ENCODE results near the gene CARNS1.
A peak's percentile ranks its signal among the peaks of the same experiment; 100 is the strongest.

The CARNS1 gene

DNA sequence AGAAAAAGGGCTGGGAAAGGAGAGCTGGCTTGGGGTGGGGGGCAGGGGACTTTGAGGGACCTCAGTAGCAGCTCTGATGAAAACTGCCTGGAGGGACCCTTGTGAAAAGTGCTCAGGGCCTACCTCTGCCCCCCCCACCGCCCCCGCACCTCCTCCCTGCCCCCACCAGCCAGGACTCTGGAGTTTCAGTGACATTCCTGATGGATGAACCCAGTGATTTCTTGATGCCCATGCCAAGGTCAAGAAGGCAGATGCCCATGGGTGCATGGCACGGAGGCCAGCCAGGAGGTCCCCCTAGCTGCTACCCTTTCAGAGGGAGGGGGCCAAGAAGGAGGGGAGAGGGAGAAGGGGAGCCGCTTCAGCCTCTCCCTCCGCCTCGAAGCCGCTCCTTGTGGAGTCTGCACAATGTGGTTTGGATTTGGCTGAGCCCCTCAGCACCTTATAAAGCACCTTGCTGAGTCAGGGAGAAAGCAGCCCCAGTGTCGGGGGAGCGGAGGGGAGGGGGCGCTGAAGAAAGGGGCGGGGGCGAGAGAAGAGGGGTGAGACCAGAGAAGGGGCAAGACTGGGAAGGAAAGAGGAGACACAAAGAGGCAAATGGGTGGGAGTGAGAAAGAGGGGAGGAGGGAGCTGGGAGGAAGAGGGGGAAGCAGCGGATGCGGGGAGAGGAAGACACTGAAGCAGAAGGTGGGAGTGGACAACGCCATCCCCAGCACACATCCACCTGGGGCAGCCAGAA, 40.0 kb upstream of the CARNS1 start:
- DNase-seq: no peak

DNA sequence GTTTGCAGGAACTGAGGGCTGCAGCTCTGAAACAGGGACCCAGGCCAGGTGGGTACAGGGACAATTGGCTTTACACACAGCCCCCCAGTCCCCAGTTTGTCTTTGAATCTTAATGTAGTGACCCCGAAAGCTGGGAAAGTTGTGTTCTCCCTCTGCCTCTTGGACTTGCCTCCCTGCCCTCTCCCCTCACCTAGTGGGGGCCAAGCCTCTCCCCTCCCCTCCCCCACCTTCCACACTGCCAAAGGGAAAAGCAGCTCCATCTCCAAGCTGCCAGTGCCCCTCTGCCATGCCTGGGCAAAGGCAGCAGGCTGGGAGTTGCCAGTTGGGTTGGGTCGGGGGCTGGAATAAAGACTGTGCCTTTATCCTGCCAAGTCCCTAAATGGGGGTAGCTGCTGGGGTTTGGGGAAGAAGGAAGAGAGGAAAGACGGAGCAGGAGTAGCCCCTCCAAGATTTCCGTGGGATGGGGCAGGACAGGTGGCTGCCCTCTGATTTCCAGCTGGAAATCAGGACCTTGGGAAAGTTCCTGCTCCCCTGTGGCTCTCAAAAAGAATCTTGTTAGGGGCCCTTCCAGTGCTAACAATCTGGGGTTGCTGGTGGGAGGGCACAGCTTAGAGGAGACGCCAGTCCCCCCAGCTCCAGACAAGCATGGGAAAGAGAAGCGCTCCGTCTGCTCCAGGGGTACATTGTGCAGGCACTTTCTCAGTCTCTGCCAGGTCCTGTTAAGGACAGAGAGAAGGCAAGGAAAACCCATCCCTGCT, 39.2 kb upstream of the CARNS1 start:
- DNase-seq: no peak

DNA sequence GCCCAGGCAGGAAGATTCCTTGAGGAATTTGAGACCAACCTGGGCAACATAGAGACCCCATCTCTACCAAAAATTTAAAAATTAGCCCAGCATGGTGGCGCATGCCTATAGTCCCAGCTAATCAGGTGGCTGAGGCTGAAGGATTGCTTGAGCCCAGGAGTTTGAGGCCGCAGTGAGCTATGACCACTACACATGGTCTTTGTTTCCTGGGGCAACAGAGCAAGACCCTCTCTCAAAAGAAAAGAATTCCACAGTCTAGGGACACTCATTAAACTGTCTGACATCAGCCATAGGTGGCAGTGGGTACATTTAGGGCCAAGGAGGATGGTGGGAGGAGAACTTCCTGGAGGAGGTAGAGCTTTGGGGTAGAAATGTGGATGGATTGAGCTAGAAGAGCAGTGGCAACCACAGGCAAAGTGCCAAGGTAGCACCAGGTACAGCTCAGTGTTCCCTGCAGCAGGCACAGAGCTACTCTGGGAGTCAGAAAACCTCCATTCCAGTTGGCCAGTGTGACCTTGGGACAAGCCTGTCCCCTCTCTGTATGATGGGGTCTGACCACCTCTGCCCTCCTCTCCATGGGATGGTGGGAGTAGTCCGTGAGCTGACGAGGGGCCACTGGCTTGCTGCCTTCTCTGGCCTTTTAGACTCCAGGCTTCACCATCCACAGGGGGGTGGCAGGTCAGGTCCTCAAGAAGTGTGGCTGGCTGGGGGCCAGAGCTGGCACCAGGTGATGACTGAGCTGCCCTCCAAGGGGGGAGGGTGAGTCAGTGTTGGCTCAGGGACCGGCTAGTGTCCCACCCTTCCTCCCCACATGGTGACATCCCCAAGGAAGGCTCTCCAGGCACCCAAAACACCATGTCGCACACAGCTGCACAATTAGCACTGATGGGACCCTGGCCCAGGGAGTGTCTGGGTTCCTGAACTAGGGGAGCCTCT, 38.3 kb upstream of the CARNS1 start:
- no peak for DNase-seq

DNA sequence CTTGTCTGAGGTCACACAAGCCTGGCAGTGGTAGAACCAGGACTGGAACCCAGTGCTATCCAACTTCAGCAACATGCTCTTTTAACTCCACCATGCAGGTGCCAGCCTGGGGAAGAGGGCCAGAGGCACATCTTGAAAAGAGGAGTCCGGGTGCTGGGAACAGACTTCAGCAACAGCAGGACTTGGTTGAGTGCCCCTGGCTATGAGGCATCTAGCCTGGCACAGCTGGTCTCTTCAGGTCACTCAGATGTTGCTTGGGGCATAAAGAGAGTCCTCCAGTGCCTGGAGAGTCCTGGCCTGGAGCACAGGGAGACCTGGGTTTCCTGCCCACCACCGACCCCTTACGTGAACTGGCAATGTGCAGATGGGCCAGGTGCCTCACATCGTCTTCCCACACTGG, 36.9 kb upstream of the CARNS1 start:
- no peak for DNase-seq

DNA sequence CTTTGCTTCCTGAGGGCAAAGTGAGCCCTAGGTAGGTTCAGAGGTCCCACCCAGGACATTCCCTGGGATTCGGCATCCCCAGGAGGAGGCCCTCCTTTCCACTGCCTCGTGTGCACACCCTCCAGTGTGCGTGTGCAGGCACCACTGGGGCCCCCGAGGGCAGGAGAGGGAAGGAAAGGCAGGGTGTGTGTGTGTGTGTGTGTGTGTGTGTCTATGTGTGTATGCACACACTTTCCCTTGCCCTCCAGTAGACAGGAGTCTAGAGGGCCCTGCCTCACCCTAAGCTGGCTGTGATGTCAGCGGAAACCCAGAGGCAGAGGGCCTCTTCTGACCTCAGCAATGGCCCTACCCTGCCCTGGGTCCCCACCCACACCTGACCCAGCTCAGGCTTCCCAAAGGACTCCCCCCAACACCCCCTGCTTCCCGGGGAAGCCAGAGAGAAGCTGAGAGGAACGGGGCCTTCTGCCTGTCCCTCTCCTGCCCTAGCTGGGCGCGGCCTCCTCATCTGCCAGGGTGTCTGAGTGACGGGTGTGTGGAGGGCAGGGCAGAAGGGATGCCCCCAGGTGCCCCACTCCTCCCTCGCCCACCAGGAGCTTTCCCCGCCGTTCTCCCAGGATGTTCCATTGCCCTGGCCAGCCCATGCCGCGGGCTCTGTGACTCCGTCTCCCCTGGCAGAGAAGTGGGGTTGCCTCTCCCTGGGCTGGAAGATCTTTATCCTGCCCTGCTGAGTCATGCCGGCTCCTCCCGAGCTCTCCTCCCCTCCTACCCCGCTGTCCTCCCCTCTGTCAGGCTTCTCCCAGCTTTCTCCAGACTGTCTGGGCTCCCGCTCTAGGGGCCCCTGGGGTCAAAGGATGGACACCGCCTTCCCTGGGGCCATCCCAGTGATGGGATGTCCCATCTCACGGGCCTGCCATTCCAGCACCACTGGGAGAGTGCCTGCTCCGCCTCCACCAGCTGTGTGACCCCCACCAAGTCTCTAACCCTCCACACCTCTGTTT, 36.1 kb upstream of the CARNS1 start:
- DNase-seq: peak; percentile 49

DNA sequence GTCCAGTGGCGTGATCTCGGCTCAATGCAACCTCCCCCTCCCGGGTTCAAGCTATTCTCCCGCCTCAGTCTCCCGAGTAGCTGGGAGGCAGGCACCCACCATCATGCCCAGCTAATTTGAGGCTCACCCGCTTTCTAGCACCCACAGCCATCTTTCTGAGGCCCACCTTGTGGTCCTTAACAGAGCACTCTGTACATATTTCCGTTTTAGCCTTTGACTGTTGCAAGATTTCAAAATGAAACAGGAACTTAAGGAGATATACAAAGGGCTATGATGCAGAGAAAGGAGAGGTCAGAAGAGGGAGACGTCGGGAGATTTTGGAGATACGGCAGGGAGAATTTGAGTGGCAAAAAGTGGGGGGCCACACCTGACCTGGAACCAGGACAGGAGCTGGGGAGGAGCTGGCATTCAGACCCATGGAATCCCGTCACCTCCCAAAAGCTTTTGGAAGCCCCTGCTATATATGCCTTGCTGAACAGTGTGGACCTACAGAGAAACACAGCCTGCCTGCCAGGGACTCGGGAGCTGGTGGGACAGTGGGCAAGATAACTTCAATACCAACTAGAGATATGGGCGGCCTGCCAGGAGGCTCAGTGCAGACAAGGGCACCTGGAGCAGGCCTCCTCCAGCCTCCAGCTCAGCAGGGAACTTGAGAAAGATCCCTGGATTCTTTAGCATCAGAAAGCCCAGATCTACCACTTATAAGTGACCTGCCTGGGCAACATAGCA, 34.1 kb upstream of the CARNS1 start:
- no peak for DNase-seq

DNA sequence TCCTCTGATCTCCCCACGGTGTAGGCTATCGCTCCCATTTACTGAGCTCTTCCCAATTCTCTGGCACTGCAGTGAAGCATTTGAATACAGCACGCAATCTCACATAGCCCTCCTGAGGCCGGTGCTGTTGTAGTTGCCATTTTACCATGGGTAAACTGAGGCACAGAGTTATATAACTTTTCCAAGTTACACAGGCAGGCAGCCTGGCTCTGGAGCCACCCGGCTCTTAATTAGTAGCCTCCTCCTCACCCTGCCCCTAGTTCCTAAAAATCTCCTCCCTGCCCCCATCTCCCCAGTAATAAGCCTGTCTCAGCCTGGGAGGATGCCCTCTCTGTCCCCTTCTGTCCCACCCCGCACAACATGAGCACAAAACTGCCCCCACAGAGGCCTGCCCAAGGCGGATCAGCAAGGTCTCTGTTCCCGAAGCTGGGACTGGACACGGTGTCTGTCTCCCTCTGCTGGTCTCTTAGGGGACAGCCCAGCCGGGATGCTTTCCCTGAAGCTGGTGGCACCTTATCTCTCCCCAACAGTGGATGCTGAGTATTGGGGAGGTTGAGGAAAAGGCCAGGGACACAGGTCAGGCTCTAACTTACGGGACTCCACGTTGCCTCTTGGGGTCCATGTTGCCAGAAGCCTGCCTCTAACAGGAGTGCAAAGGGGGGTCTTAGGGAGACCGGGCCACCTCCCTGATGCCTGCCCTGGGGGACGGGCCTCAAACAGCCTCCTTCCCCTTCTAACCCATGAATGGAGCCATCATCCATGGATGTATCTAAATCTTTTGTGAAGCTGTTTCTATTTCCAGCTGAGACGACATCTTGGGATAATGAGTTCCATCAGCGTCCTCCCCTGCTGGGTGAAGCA, 33.0 kb upstream of the CARNS1 start:
- DNase-seq: peak; percentile 73

DNA sequence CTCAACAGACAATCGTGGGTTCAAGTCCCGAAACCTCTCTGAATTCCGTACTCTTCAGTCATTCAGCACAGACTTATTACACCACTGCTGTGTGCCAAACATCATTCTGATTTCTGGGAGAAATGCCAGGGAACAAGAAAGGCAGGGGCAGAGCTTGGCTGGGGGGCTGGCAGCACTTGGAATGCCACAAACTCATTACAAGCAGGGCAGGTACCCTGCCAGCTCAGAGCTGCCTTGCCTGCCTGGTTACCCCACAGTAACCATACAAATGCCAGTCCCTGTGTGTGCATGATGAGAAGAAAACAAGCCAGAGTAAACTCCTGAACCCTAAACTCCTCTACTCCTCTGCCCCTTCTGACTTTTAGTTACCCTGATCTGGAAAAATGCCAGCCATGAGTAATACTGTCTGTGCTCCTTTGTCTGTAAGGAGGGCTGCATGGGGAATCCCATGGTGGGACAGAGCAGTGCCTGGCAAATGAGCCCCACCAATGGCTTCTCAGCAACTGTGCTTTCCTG, 30.6 kb upstream of the CARNS1 start:
- peak; percentile 52 for DNase-seq

DNA sequence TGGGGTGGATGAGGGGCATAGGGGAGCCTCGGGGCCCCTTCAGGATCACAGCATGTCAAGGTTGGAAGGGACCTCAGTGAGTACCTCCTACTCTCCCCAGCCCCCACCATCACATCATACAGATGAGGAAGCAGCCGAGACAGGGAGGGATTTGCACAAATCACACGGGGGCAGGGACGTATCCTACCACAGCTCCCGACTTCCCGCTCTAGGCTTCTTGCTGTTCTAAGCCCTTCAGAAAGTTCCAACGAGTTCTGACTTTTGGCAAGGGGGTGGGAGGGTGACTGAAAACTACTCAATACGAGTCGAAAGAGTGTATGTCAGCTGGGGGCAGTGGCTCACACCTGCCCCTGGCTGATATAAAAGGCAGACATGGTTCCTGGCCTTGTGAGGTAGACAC, 28.4 kb upstream of the CARNS1 start:
- DNase-seq: no peak

DNA sequence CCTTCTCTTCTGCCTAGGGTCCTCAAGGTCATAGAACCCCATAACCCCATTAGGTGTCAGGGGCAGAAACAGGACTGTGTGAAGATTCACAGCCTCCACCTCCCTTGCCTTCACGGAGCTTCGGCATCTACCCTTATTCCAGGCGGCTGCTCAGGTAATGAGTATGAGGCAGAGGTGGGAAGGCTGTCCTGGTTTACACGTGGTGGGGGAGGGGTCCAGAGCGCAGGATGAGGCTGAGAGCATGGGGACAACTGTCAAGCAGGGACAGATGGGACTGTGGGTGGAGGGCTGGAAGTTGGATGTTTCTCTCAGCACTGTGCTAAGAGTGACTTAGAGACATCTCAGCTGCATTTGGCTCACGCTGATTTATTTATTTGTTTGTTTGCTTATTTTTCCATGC, 28.0 kb upstream of the CARNS1 start:
- no peak for DNase-seq

DNA sequence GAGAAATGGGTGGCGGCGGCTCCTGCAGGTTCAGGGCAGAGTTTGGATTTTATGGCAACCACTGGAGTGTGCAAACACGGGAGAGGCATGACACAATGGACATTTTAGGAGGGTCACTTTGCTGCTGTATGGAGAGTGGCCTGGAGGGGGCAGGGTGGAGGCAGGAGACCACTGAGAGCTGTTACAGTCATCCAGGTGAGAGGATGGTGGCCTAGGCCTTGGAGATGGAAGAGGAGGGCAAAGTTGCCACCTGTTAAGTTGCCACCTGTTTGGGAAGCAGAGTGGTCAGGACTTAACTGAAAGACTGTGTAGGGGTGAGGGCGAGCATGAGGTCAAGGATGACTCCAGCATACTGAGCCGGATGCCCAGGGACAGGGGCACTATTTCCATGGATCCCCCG, 26.0 kb upstream of the CARNS1 start:
- no peak for DNase-seq

DNA sequence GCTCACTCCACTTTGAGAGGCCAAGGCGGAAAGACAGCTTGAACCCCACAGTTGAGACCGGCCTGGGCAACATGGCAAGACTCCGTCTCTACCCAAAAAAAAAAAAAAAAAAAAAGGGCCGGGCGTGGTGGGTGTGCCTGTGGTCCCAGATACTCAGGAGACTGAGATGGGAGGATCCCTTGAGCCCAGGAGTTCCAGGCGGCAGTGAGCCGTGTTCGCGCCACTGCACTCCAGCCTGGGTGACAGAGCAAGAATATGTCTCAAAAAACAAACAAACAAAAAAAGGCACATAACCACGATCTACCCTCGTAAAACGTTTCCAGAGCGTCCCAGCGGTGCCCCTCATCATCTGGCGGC, 24.6 kb upstream of the CARNS1 start:
- no peak for DNase-seq

DNA sequence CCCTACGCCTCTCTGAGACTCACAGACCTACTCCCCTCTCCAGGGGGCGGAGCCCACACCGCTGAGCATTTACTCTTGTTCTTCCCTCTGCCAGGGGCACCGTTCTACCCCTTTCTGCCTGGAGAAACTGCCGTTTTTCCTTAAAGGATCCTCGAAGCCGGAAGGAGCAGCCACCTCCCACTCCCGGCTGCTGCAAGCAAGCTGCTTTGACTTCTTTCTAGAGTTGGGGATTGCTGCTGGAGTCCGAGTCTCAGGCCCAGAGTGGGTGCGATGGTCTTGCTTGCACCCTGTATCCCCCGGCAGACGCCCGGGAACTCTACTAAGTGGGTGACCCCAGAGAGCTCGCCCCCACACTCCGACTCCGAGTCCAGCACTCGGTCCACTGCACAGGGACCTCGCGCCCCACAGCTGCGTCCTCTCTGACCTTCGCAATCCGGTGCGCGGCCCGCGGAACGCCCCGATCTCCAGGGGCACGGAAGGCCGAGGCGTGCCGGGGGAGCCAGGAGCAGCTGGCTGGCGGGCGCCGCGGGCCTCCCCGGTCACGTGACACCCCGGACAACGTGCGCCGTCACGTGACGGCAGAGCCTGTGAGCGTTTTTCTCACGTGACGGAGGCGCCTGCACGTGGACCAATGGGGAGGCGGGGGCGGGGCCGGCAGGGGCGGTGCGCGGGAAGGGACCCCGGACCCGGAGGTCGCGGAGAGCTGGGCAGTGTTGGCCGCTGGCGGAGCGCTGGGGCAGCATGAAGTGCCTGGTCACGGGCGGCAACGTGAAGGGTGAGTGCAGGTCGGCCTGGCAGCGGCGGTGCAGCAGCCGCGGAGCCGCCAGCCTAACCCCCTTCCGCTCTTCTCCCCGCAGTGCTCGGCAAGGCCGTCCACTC, 23.9 kb upstream of the CARNS1 start, which contains the start of gene RAD9A:
RAD9A (plus strand) TSS at position 683 of the 879 bp plus-strand sequence; CDS start at position 742, 59 bp downstream.
- peak; percentile 94 for DNase-seq

DNA sequence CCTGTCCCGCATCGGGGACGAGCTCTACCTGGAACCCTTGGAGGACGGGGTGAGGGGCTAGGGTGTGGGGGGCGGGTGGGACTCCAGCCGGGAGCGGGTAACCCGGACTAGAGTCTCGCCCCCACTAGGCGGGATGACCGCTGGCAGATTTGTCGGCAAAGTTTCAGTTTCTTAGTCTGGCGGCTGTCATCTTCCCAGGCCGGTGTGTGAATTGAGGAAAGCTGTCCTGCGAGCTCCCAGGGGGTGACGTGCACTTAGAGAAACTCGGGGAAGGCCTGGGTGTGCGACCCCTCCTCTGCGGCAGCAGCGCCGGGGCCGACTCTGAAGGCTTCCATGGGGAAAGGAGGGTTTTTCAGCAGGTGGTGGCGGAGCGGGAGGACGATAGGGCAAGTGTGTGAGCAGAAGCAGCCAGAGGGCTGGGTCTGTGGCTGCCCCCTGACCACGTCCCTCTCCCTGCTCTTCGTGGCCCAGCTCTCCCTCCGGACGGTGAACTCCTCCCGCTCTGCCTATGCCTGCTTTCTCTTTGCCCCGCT, 23.2 kb upstream of the CARNS1 start:
- no peak for DNase-seq

DNA sequence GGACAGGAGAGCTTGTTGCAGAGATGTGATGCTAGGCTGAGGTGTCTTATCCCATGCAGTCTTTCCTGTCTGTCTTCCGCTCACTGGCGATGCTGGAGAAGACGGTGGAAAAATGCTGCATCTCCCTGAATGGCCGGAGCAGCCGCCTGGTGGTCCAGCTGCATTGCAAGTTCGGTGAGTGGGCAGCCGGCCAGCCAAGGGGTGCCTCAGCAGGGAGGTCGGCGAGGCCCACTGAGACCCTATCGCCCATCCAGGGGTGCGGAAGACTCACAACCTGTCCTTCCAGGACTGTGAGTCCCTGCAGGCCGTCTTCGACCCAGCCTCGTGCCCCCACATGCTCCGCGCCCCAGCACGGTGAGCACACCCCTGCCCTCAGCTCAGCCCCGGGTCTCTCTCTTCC, 22.0 kb upstream of the CARNS1 start:
- no peak for DNase-seq

DNA sequence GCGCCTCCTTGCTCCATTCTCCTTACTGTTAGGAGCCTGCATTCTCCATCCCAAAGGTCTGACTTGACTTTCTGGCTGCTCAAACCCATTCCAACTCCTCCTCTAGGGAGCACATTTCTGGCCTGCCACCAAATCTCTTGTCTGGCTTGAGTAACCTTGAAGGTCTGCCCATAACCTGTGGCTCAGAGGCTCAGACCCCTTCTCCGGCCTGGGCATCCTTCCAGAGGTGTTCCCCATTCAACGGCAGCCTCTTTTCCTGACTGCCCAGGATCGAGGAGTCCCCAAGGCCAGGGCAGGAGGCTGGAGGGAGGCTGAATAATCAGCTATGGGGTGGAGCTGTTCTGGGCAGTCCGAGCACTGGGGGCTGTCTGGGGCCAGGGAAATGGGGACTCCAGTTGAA, 21.5 kb upstream of the CARNS1 start:
- DNase-seq: no peak

DNA sequence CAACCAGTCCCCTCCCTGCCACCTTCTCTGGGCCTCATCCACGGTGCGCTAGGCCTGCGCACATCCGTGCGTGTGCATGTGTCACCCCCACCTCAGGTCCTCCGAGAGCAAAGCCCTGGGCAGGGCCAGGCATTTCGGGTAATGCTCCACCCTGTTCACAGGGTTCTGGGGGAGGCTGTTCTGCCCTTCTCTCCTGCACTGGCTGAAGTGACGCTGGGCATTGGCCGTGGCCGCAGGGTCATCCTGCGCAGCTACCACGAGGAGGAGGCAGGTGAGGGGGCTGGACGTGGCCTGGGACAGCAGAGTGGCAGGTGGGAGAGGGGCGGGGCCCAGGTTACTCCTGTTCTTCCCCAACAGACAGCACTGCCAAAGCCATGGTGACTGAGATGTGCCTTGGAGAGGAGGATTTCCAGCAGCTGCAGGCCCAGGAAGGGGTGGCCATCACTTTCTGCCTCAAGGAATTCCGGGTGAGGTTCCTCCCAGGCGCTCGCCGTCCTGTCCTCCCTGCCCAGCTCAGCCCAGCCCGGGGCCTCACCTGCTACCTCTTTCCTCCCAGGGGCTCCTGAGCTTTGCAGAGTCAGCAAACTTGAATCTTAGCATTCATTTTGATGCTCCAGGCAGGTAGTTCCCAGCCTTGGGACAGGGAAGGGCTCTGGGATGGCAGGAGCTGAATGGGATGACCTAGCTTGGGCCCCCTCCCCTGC, 19.8 kb upstream of the CARNS1 start:
- no peak for DNase-seq

DNA sequence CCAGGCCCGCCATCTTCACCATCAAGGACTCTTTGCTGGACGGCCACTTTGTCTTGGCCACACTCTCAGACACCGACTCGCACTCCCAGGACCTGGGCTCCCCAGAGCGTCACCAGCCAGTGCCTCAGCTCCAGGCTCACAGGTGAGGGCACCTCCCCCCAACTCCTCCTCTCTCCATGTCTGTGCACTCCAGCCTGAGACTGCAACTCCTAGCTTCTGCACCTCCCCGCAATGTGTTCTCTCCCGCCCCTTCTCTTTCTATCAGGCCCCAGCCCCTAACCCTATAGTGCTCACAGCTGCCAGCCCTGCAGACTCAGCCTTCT, 19.3 kb upstream of the CARNS1 start:
- DNase-seq: no peak

Data from fibroblast of skin of abdomen (primary cell).